Kidney tubule cell (primary cell): Measurements from ENCODE around the gene NEGR1.

Experiments
- DNase-seq: peaks from one replicate; pipeline ENCODE4 v3.0.0-alpha.2; 2018; ENCODE audit warnings: low spot score

Gene NEGR1

GRCh38 chr1:72023063-72023930 is 259.0 kb downstream of the NEGR1 start:
- DNase-seq = no peak

GRCh38 chr1:72018562-72018961 is 263.8 kb downstream of the NEGR1 start:
- no peak for DNase-seq

GRCh38 chr1:72015006-72015405 is 267.3 kb downstream of the NEGR1 start:
- DNase-seq = no peak

GRCh38 chr1:72013161-72013560 is 269.2 kb downstream of the NEGR1 start:
- DNase-seq = no peak

GRCh38 chr1:72011721-72012120 is 270.6 kb downstream of the NEGR1 start:
- no peak for DNase-seq

- DNase-seq = no peak
Observed at GRCh38 chr1:72010094-72010431, 272.3 kb downstream of the NEGR1 start.

- DNase-seq = no peak
Observed at GRCh38 chr1:72009173-72010093, 272.9 kb downstream of the NEGR1 start.

- no peak for DNase-seq
Observed at GRCh38 chr1:72007312-72007711, 275.0 kb downstream of the NEGR1 start.

- DNase-seq = peak; percentile 3
Observed at GRCh38 chr1:72006092-72006491, 276.2 kb downstream of the NEGR1 start.

- DNase-seq = no peak
Observed at GRCh38 chr1:72003092-72003491, 279.2 kb downstream of the NEGR1 start.

GRCh38 chr1:72000809-72001208 is 281.5 kb downstream of the NEGR1 start:
- DNase-seq = peak; percentile 2

- DNase-seq = no peak
Observed at GRCh38 chr1:71994646-71995045, 287.7 kb downstream of the NEGR1 start.

- no peak for DNase-seq
Observed at GRCh38 chr1:71987181-71987580, 295.2 kb downstream of the NEGR1 start.

- DNase-seq = no peak
Observed at GRCh38 chr1:71986160-71986559, 296.2 kb downstream of the NEGR1 start.

GRCh38 chr1:71980556-71980955 is 301.8 kb downstream of the NEGR1 start:
- no peak for DNase-seq

- no peak for DNase-seq
Observed at GRCh38 chr1:71979882-71980281, 302.5 kb downstream of the NEGR1 start.

GRCh38 chr1:71967670-71968069 is 314.7 kb downstream of the NEGR1 start:
- DNase-seq = no peak

GRCh38 chr1:71964188-71964587 is 318.2 kb downstream of the NEGR1 start:
- DNase-seq = peak; percentile 81

GRCh38 chr1:71956613-71957285 is 325.6 kb downstream of the NEGR1 start:
- no peak for DNase-seq

GRCh38 chr1:71950579-71950978 is 331.8 kb downstream of the NEGR1 start:
- no peak for DNase-seq

- no peak for DNase-seq
Observed at GRCh38 chr1:71949681-71950080, 332.7 kb downstream of the NEGR1 start.

GRCh38 chr1:71948561-71948960 is 333.8 kb downstream of the NEGR1 start:
- DNase-seq = no peak

GRCh38 chr1:71944006-71944405 is 338.3 kb downstream of the NEGR1 start:
- no peak for DNase-seq
